ENCODE results near the gene CHMP6. TPM values are rescaled to one million over a fixed set of nuclear protein-coding genes. Genes with fewer than 3 reads are reported as not detected.

CHMP6 gene
- total RNA-seq, 4 donors from 2014 or later: 19.8 to 36.7 (median 26.1) TPM

- intact Hi-C loops (cut with DNase I; ENCODE audit: low total_unique reads): loop anchor here (10.0 kb wide), 1 partner anchor 484 kb away; no protein-coding TSS in a partner anchor
- DNase-seq (ENCODE audit: low spot score in 2 of 2): no peak
- TF ChIP-seq POLR2A (IDR thresholded peaks at IDR 0.05) (no peak), CTCF (IDR thresholded peaks at IDR 0.05) (no peak)
- H3K4me3 ChIP-seq (ENCODE audit: low read depth, poor library complexity, severe bottlenecking): no peak overlapping the region
- WGBS, 2 donors: 87 to 89% methylated on average over 2 of the region's 2 CpGs
These were observed 19.3 kb downstream of the CHMP6 start for GRCh38 chr17:81010935-81011334.

DNA sequence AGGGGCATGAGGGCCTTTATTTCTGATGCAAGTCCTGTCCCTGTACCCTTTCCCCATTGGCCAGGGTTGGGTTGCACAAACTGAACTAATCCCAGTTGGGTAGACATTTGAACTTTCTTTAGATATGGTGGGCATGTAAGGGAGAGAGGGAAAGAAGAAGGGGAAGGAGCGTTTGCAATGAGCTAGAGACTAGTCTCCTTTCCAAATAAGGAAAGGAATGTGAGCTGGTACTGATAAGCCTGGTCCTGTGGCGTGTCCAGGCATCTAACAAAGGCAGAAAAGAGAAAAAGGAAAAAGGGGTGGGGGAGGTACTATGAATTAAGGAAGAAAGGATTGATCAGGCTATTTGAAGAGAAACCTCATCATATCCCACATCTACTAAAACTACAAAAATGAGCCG, 20.3 kb downstream of the CHMP6 start:
- TF ChIP-seq CTCF (IDR thresholded peaks at IDR 0.05): no peak
- no peak for TF ChIP-seq POLR2A (IDR thresholded peaks at IDR 0.05)
- intact Hi-C loops (cut with DNase I; ENCODE audit: low total_unique reads): loop anchor here (10.0 kb wide), 1 partner anchor 483 kb away; no protein-coding TSS in a partner anchor
- DNase-seq (ENCODE audit: low spot score in 2 of 2): no peak
- 70 to 71% methylated on average over 3 of the region's 3 CpGs for WGBS, 2 donors
- no peak overlapping the region for H3K4me3 ChIP-seq (ENCODE audit: low read depth, poor library complexity, severe bottlenecking)

GRCh38 chr17:81012574-81013447, 21.2 kb downstream of the CHMP6 start:
- TF ChIP-seq CTCF (IDR thresholded peaks at IDR 0.05): no peak
- TF ChIP-seq POLR2A (IDR thresholded peaks at IDR 0.05): no peak
- no peak for DNase-seq (ENCODE audit: low spot score in 2 of 2)
- intact Hi-C loops (cut with DNase I; ENCODE audit: low total_unique reads): loop anchor here (10.0 kb wide), 1 partner anchor 482 kb away; no protein-coding TSS in a partner anchor
- no peak overlapping the region for H3K4me3 ChIP-seq (ENCODE audit: low read depth, poor library complexity, severe bottlenecking)
- 87 to 88% methylated on average over 12 to 13 of the region's 13 CpGs for WGBS, 2 donors

DNA sequence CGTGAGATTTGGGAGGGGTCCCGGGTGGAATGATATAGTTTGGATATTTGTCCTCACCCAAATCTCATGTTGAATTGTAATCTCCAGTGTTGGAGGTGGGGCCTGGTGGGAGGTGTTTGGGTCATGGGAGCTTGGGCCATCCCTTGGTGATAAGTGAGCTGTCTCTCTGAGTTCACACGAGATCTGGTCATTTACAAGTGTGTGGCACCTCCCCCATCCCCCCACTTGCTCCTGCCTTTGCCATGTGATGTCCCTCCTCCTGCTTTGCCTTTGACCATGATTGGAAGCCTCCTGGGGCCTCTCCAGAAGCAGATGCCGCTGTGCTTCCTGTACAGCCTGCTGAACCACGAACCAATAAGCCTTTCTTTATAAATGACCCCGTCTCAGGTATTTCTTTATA, 22.0 kb downstream of the CHMP6 start:
- WGBS, 2 donors: 90 to 92% methylated on average over 6 of the region's 6 CpGs
- no peak for DNase-seq (ENCODE audit: low spot score in 2 of 2)
- TF ChIP-seq CTCF (IDR thresholded peaks at IDR 0.05) (no peak), POLR2A (IDR thresholded peaks at IDR 0.05) (no peak)
- H3K4me3 ChIP-seq (ENCODE audit: low read depth, poor library complexity, severe bottlenecking): no peak overlapping the region
- intact Hi-C loops (cut with DNase I; ENCODE audit: low total_unique reads): loop anchor here (10.0 kb wide), 1 partner anchor 481 kb away; no protein-coding TSS in a partner anchor

DNA sequence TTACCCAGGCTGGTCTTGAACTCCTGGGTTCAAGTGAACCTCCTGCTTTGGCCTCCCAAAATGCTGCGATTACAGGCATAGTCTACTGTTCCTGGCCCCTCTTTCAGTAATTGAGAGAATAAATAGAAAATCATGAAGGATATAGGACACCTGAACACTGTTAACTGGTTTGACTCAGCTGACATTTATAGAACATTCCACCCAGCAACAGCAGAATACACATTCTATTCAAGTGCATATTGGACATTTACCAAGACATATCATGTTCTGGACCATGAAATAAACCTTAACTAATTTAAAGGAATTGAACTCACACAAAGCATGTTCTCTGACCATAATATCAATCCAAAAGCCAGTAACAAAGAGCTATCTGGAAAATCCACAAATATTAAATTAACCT, 23.5 kb downstream of the CHMP6 start:
- no peak for DNase-seq (ENCODE audit: low spot score in 2 of 2)
- TF ChIP-seq POLR2A (IDR thresholded peaks at IDR 0.05) (no peak), CTCF (IDR thresholded peaks at IDR 0.05) (no peak)
- intact Hi-C loops (cut with DNase I; ENCODE audit: low total_unique reads): loop anchor here (10.0 kb wide), 1 partner anchor 480 kb away; no protein-coding TSS in a partner anchor
- WGBS, 2 donors: 100% methylated on average over 1 of the region's 1 CpG
- no peak overlapping the region for H3K4me3 ChIP-seq (ENCODE audit: low read depth, poor library complexity, severe bottlenecking)

Measured in lower leg skin (tissue), 4 donors.